Smooth muscle cell (in vitro differentiated cells): ENCODE measurements around the gene IFT81. TPM values are rescaled to one million over a fixed set of nuclear protein-coding genes. Genes with fewer than 3 reads are reported as not detected.

Source experiments
- DNase-seq: peaks from one replicate; lab custom pipeline; 2025; ENCODE audit not compliant: unreplicated experiment; lab: John Stamatoyannopoulos, UW
- H2AFZ ChIP-seq: fragments of 200-600 bp; sonication (generic); 2 replicates; pipeline ENCODE4 v1.6.0; 2016; ENCODE audit warnings: antibody characterized with exemption, low read depth, mild to moderate bottlenecking
- H3F3A ChIP-seq: fragments of 200-600 bp; sonication (generic); 2 replicates; pipeline ENCODE4 v1.6.0; 2017; ENCODE audit warnings: antibody characterized with exemption, low read depth
- H3K27ac ChIP-seq: fragments of 200-600 bp; sonication (generic); 2 replicates; pipeline ENCODE4 v1.5.1; 2016; ENCODE audit warnings: low read depth, mild to moderate bottlenecking
- H3K27me3 ChIP-seq: fragments of 200-600 bp; sonication (generic); 2 replicates; pipeline ENCODE4 v1.6.1; 2016; ENCODE audit warnings: low read depth, mild to moderate bottlenecking
- H3K36me3 ChIP-seq: fragments of 200-600 bp; sonication (generic); 2 replicates; pipeline ENCODE4 v1.5.1; 2016; ENCODE audit warnings: low read depth
- H3K4me1 ChIP-seq: fragments of 200-600 bp; sonication (generic); 2 replicates; pipeline ENCODE4 v1.5.1; 2016; ENCODE audit warnings: low read depth
- H3K4me2 ChIP-seq: fragments of 200-600 bp; sonication (generic); 2 replicates; pipeline ENCODE4 v1.6.0; 2016; ENCODE audit warnings: mild to moderate bottlenecking
- H3K4me3 ChIP-seq: fragments of 200-600 bp; sonication (generic); 2 replicates; pipeline ENCODE4 v1.5.1; 2016; ENCODE audit warnings: mild to moderate bottlenecking
- H3K79me2 ChIP-seq: fragments of 200-600 bp; sonication (generic); 2 replicates; pipeline ENCODE4 v1.6.0; 2016; ENCODE audit warnings: low read depth, mild to moderate bottlenecking
- H3K9ac ChIP-seq: fragments of 200-600 bp; sonication (generic); 2 replicates; pipeline ENCODE4 v1.6.0; 2016; ENCODE audit warnings: low read depth
- H3K9me3 ChIP-seq: fragments of 200-600 bp; sonication (generic); replicated peaks from 2 replicates; pipeline ENCODE4 v1.5.1; 2016; ENCODE audit warnings: low read depth
- H4K20me1 ChIP-seq: fragments of 200-600 bp; sonication (generic); 2 replicates; pipeline ENCODE4 v1.6.0; 2016; ENCODE audit warnings: low read depth
- CTCF ChIP-seq: fragments of 200-600 bp; sonication (generic); IDR thresholded peaks from 2 replicates; pipeline ENCODE4 v1.5.1; 2017; ENCODE audit warnings: borderline replicate concordance, mild to moderate bottlenecking, antibody characterized with exemption; ENCODE audit not compliant: insufficient read depth, poor library complexity, severe bottlenecking
- WGBS: methylation state at CpG from one replicate; pipeline ENCODE4 v1.1.7; 2016; ENCODE audit warnings: low lambda C conversion rate; 5-methylcytosine and 5-hydroxymethylcytosine counted together
- polyA plus RNA-seq: library from polyadenylated mRNA; unstranded; fragments of >200 nt; fragmentation: Nextera tagmentation; extraction: Ambion mirVana; gene quantifications from 2 replicates; pipeline ENCODE4 v1.2.1, GENCODE V29; 2016
- total RNA-seq: library from RNA; depleted of rRNA; stranded (reverse); fragments of >200 nt; gene quantifications from 2 replicates; pipeline ENCODE4 v1.2.3, GENCODE V29; 2014

The IFT81 gene
- total and polyA plus RNA-seq, 2 experiments from 2014 or later = 9.1 to 11.0 TPM

GRCh38 chr12:110107369-110108281 is 16.5 kb upstream of the IFT81 start:
- TF ChIP-seq CTCF = no peak
- no peak overlapping the region for H2AFZ ChIP-seq
- H3K79me2 ChIP-seq = no peaks in the 10 kb centered on the region
- no peaks in the 10 kb centered on the region for H3K4me1 ChIP-seq
- H4K20me1 ChIP-seq = no peaks in the 10 kb centered on the region
- H3F3A ChIP-seq = peaks cover 7% of the 10 kb centered on the region
- no peak overlapping the region for H3K9ac ChIP-seq
- H3K9me3 ChIP-seq = no peaks in the 10 kb centered on the region
- WGBS = 81% methylated on average over 14 of the region's 14 CpGs
- H3K36me3 ChIP-seq = no peaks in the 10 kb centered on the region
- H3K27me3 ChIP-seq = no peaks in the 10 kb centered on the region
- no peak overlapping the region for H3K4me3 ChIP-seq
- no peak for DNase-seq
- peak overlapping the region; percentile 63 for H3K4me2 ChIP-seq
- no peak overlapping the region for H3K27ac ChIP-seq

GRCh38 chr12:110108309-110109036 is 15.7 kb upstream of the IFT81 start:
- no peak overlapping the region for H3K27ac ChIP-seq
- no peak overlapping the region for H2AFZ ChIP-seq
- peaks cover 7% of the 10 kb centered on the region for H3F3A ChIP-seq
- TF ChIP-seq CTCF = no peak
- H3K4me2 ChIP-seq = peak overlapping the region; percentile 63
- H3K27me3 ChIP-seq = no peaks in the 10 kb centered on the region
- no peaks in the 10 kb centered on the region for H3K79me2 ChIP-seq
- H3K4me3 ChIP-seq = no peak overlapping the region
- H3K9me3 ChIP-seq = no peaks in the 10 kb centered on the region
- H4K20me1 ChIP-seq = no peaks in the 10 kb centered on the region
- H3K4me1 ChIP-seq = no peaks in the 10 kb centered on the region
- DNase-seq = no peak
- no peak overlapping the region for H3K9ac ChIP-seq
- 78% methylated on average over 8 of the region's 8 CpGs for WGBS
- H3K36me3 ChIP-seq = no peaks in the 10 kb centered on the region

- DNase-seq = peak; percentile 5
- 17% methylated on average over 13 of the region's 13 CpGs for WGBS
Observed at GRCh38 chr12:110109037-110109836, 14.9 kb upstream of the IFT81 start.

More at GRCh38 chr12:110109037-110109836, 14.9 kb upstream of the IFT81 start:
- Histone ChIP-seq H3F3A (peaks cover 7% of the 10 kb centered on the region), H3K4me2 (peak overlapping the region; percentile 63), H3K36me3 (no peaks in the 10 kb centered on the region), H3K4me3 (no peak overlapping the region), H3K27me3 (no peaks in the 10 kb centered on the region), H3K9me3 (no peaks in the 10 kb centered on the region), H3K4me1 (no peaks in the 10 kb centered on the region), H3K79me2 (no peaks in the 10 kb centered on the region), H2AFZ (peak overlapping the region; percentile 36), H3K9ac (no peak overlapping the region), H3K27ac (peak overlapping the region; percentile 9), H4K20me1 (no peaks in the 10 kb centered on the region)
- no peak for TF ChIP-seq CTCF
